CD14-positive monocyte (primary cell): ENCODE results near the gene OFD1. TPM values are rescaled to one million over a fixed set of nuclear protein-coding genes. Genes with fewer than 3 reads are reported as not detected.

Experiments used
- DNase-seq, 3 donors: peaks; one replicate each; pipeline ENCODE4 v3.0.0-alpha.2; 2011 to 2022
- H2AFZ ChIP-seq: 2 replicates; pipeline ENCODE4 v1.6.0; 2012; ENCODE audit warnings: mild to moderate bottlenecking, low read depth, low read length, inconsistent platforms; ENCODE audit not compliant: insufficient read depth, poor library complexity, severe bottlenecking
- H3K27ac ChIP-seq, 2 donors: 1 replicate in 1 of 2; 2 replicates in 1 of 2; pipeline ENCODE4 v1.5.1; 2012 to 2013; ENCODE audit warnings: low read length in 2 of 2, control low read depth in 1 of 2, inconsistent platforms in 1 of 2, low read depth in 1 of 2, mild to moderate bottlenecking in 1 of 2
- H3K27me3 ChIP-seq, 2 donors: one replicate each; pipeline versions ENCODE4 v1.6.0 to v1.6.1; 2011 to 2013; ENCODE audit warnings: low read length in 2 of 2; ENCODE audit not compliant: control insufficient read depth in 2 of 2, insufficient read depth in 2 of 2
- H3K36me3 ChIP-seq, 2 donors: replicated peaks in 1 of 2; 1 replicate in 1 of 2; 2 replicates in 1 of 2; pipeline versions ENCODE4 v1.5.1 to v1.6.1; 2012 to 2013; ENCODE audit warnings: low read length in 2 of 2, control low read depth in 1 of 2, inconsistent platforms in 1 of 2, mild to moderate bottlenecking in 1 of 2; ENCODE audit not compliant: insufficient read depth in 2 of 2, control insufficient read depth in 1 of 2
- H3K4me1 ChIP-seq, 2 donors: 1 replicate in 1 of 2; 2 replicates in 1 of 2; pipeline versions ENCODE4 v1.5.1 to v1.6.1; 2012 to 2013; ENCODE audit warnings: low read length in 2 of 2, control low read depth in 1 of 2, inconsistent platforms in 1 of 2, mild to moderate bottlenecking in 1 of 2, moderate library complexity in 1 of 2; ENCODE audit not compliant: insufficient read depth in 2 of 2, control insufficient read depth in 1 of 2
- H3K4me2 ChIP-seq: replicated peaks from 2 replicates; pipeline ENCODE3; 2012; ENCODE audit warnings: low read length, moderate library complexity, mild to moderate bottlenecking; ENCODE audit not compliant: poor library complexity, severe bottlenecking; ENCODE audit errors: extremely low read depth
- H3K4me3 ChIP-seq, 3 experiments: fragments of 200-600 bp in 1 of 3; sonication (generic) in 1 of 3; replicated peaks in 1 of 3; 1 replicate in 2 of 3; 2 replicates in 1 of 3; pipeline ENCODE4 v1.5.1; 2011 to 2013; ENCODE audit warnings: low read length in 3 of 3, mild to moderate bottlenecking in 3 of 3, control low read depth in 2 of 3, low read depth in 2 of 3, inconsistent platforms in 1 of 3, moderate library complexity in 1 of 3
- H3K79me2 ChIP-seq: 2 replicates; pipeline ENCODE4 v1.6.0; 2012; ENCODE audit warnings: mild to moderate bottlenecking, control low read depth, inconsistent platforms, low read length, moderate library complexity; ENCODE audit not compliant: insufficient read depth
- H3K9ac ChIP-seq: 2 replicates; pipeline ENCODE4 v1.6.0; 2017; ENCODE audit warnings: low read length, mild to moderate bottlenecking; ENCODE audit not compliant: insufficient read depth, poor library complexity, severe bottlenecking
- H3K9me3 ChIP-seq, 2 donors: replicated peaks in 1 of 2; 1 replicate in 1 of 2; 2 replicates in 1 of 2; pipeline versions ENCODE4 v1.5.1 to v1.6.1; 2012 to 2013; ENCODE audit warnings: low read length in 2 of 2, control low read depth in 1 of 2; ENCODE audit not compliant: control insufficient read depth in 1 of 2, insufficient read depth in 1 of 2
- H4K20me1 ChIP-seq: 2 replicates; pipeline ENCODE4 v1.6.0; 2012; ENCODE audit warnings: mild to moderate bottlenecking, low read length, control low read depth, moderate library complexity; ENCODE audit not compliant: insufficient read depth
- H3K27ac Mint-ChIP-seq, 7 donors: one replicate each; pipeline ENCODE4 v1.8.0; 2020; ENCODE audit warnings: mild to moderate bottlenecking in 7 of 7, mixed read lengths in 7 of 7, moderate library complexity in 6 of 7, inconsistent platforms in 2 of 7
- H3K27me3 Mint-ChIP-seq, 3 donors: one replicate each; pipeline ENCODE4 v1.8.0; 2021 to 2022; ENCODE audit warnings: low read depth in 3 of 3, mild to moderate bottlenecking in 3 of 3, mixed read lengths in 3 of 3, moderate library complexity in 3 of 3, inconsistent platforms in 1 of 3
- H3K36me3 Mint-ChIP-seq, 2 donors: one replicate each; pipeline ENCODE4 v1.8.0; 2020; ENCODE audit warnings: mixed read lengths in 2 of 2, inconsistent platforms in 1 of 2, mild to moderate bottlenecking in 1 of 2
- H3K4me1 Mint-ChIP-seq: one replicate; pipeline ENCODE4 v1.8.0; 2020; ENCODE audit warnings: mild to moderate bottlenecking, mixed read lengths
- H3K4me3 Mint-ChIP-seq, 2 donors: one replicate each; pipeline ENCODE4 v1.8.0; 2020; ENCODE audit warnings: mild to moderate bottlenecking in 2 of 2, mixed read lengths in 2 of 2, moderate library complexity in 1 of 2
- H3K9me3 Mint-ChIP-seq, 7 donors: one replicate each; pipeline ENCODE4 v1.8.0; 2020 to 2022; ENCODE audit warnings: mixed read lengths in 7 of 7, mild to moderate bottlenecking in 6 of 7, moderate library complexity in 6 of 7, inconsistent platforms in 2 of 7
- CTCF ChIP-seq: fragments of 200-600 bp; IDR thresholded peaks from one replicate; pipeline ENCODE4 v1.8.0; 2022; ENCODE audit warnings: antibody characterized with exemption, mild to moderate bottlenecking
- WGBS: methylation state at CpG from one replicate; pipeline ENCODE4 v1.1.5; 2013; ENCODE audit warnings: missing lambda C conversion rate; ENCODE audit not compliant: insufficient coverage; 5-methylcytosine and 5-hydroxymethylcytosine counted together
- intact Hi-C, 2 donors: fragments of 100-400 bp; cut with micrococcal nuclease; formaldehyde crosslinking; loops; one replicate each; pipeline versions ENCODE4 v1.15.0 to v1.15.1; 2023
- polyA plus RNA-seq, 3 donors: library from polyadenylated mRNA; depleted of rRNA in 1 of 3; unstranded in 2 of 3; stranded (reverse) in 1 of 3; fragments of 300-500 nt in 2 of 3; fragments of >200 nt in 1 of 3; fragmentation: Illumina TruSeq in 2 of 3; gene quantifications; 1 replicate in 2 of 3; 2 replicates in 1 of 3; pipeline ENCODE4 v1.2.3, GENCODE V29; 2012 to 2021

OFD1 gene
- polyA plus RNA-seq, 3 donors, result 2.4 to 10.2 (median 2.9) TPM

- intact Hi-C loops, result loop anchor here in 1 of 2 donors (10.0 kb wide), 1 partner anchor 287 kb away; no protein-coding TSS in a partner anchor
- peak overlapping the region in 3 of 7 donors; percentile 31 to 43 (median 33) for H3K27ac Mint-ChIP-seq
Observed at GRCh38 chrX:13747836-13748235, 13.3 kb downstream of the OFD1 start.

GRCh38 chrX:13748486-13748885 is 13.9 kb downstream of the OFD1 start:
- H3K4me1 Mint-ChIP-seq, result peaks cover 17% of the 10 kb centered on the region

More at GRCh38 chrX:13747836-13748235, 13.3 kb downstream of the OFD1 start:
- H4K20me1 ChIP-seq, result no peaks in the 10 kb centered on the region
- H3K27me3 ChIP-seq, result no peaks in the 10 kb centered on the region
- TF ChIP-seq CTCF, result peak; percentile 52
- no peak overlapping the region for H2AFZ ChIP-seq
- H3K9ac ChIP-seq, result no peak overlapping the region
- no peaks in the 10 kb centered on the region for H3K79me2 ChIP-seq
- Mint-ChIP-seq H3K4me1 (peaks cover 13% of the 10 kb centered on the region), H3K27me3 (peaks cover 0 to 8% (median 0%) of the 10 kb centered on the region in 3 donors), H3K4me3 (no peak overlapping the region), H3K9me3 (peaks cover 0 to 1% (median 0%) of the 10 kb centered on the region in 7 donors), H3K36me3 (peaks cover 8 to 19% of the 10 kb centered on the region in 2 donors)
- WGBS, result no CpG with 5 or more reads among the region's 2 CpGs
- H3K9me3 ChIP-seq, result no peaks in the 10 kb centered on the region
- peak in 2 of 3 donors; percentile 31 to 42 for DNase-seq
- peaks cover 8 to 10% of the 10 kb centered on the region in 2 donors for H3K4me1 ChIP-seq
- peaks cover 0 to 11% of the 10 kb centered on the region in 2 donors for H3K36me3 ChIP-seq
- no peak overlapping the region for H3K4me2 ChIP-seq
- no peak overlapping the region for H3K27ac ChIP-seq
- no peak overlapping the region for H3K4me3 ChIP-seq

More at GRCh38 chrX:13748486-13748885, 13.9 kb downstream of the OFD1 start:
- no CpG with 5 or more reads among the region's 3 CpGs for WGBS
- Histone ChIP-seq H2AFZ (no peak overlapping the region), H3K9me3 (no peaks in the 10 kb centered on the region), H3K36me3 (peaks cover 0 to 11% of the 10 kb centered on the region in 2 donors), H4K20me1 (no peaks in the 10 kb centered on the region), H3K27me3 (no peaks in the 10 kb centered on the region), H3K9ac (no peak overlapping the region), H3K4me3 (no peak overlapping the region), H3K79me2 (no peaks in the 10 kb centered on the region), H3K4me2 (no peak overlapping the region), H3K27ac (no peak overlapping the region), H3K4me1 (peaks cover 12 to 13% of the 10 kb centered on the region in 2 donors)
- Mint-ChIP-seq H3K36me3 (peaks cover 8 to 21% of the 10 kb centered on the region in 2 donors), H3K27ac (peak overlapping the region in 1 of 7 donors; percentile 53), H3K9me3 (peaks cover 0 to 3% (median 0%) of the 10 kb centered on the region in 7 donors), H3K4me3 (no peak overlapping the region), H3K27me3 (peaks cover 0 to 8% (median 0%) of the 10 kb centered on the region in 3 donors)
- TF ChIP-seq CTCF, result no peak
- DNase-seq, result no peak
- intact Hi-C loops, result loop anchor here in 1 of 2 donors (10.0 kb wide), 1 partner anchor 286 kb away; no protein-coding TSS in a partner anchor
